NCI-H2081 (cell line): ENCODE measurements around the gene AMER3.
"Not testable (repeated sequence)": the region's sequence is repeated elsewhere in the genome, so short reads cannot be mapped to it uniquely, and the experiment has no call there.

Source experiments
- DNase-seq, 2 experiments: peaks; one replicate each; lab custom pipeline; 2025; lab: John Stamatoyannopoulos, UW

AMER3 gene, protein sequence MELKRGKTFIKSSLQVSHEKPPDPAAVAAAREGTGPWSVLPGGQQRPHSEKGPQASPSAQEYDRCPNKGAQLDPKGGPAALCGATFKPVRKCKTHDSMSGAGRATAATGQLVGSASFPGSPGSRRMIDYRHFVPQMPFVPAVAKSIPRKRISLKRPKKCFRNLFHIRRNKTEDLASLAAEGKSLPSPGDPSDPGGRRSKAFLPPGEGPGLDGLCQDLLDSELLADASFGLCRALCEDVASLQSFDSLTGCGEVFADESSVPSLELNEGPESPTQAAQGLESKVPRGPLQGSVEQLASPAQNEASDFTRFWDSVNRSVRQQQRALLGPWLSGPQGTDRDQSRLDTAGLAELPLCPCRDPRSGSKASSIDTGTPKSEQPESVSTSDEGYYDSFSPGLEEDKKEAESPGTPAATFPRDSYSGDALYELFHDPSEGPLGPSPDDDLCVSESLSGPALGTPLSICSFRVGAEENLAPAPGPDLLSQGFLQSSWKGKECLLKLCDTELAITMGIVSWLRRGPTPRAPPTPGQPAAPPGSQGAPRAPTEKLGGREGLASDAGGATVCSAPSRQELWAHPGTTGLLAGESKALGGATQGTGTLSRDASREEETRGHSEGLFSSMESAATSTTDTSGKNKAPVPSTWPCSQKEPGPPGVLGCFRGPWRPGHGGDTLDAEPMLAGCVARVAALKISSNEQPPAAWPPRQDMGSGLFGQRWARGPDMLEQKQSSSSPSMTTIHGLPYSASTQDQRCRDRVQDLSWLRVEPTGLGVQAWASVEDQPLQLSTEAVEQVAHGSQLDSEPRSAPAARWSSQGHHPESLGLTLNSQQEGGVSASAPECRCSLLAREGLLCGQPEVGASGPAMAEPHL

DNA sequence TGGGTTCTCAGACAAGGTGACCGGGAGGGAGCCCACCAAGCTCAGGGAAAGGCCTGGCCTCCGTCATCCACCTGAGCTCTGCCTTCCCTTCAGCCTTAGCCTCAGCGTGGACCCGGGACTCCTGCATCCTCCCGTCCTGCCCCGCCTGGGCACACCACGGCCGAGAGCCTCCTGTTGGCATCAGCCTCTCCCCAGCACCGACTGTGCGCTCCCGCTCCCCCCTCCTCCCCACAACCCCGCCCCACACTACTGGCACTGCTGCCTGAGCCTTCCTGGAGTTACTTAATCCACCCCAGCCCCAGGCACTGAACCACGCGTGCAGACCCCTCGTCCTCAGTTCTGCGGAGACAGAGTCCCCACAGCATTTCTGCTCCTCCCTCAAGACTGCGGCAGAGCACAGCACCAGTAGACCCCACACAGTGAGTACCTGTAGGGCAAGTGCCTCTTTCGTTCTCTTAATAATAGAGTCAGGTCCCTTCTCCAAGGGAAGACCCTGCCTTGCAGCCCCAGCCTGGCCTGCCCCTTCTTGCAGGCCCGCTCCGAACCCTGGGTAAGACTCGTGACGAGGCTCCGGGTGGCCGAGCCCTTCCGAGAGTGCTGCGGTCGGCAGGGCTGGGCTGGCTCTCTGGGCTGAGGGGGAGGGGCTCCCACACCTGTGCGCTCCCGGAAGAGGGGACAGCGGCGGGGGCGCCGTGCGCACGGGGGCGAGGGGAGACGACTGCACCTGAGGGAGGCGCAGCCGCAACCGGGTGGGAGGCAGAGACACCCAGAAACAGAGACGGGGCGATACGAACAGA, at the start of gene AMER3:
AMER3 (plus strand) TSS at position 285 of the 797 bp plus-strand sequence. CDS start 6,533 bp downstream, outside the sequence.
- peak in 1 of 2 experiments; percentile 35 for DNase-seq

DNA sequence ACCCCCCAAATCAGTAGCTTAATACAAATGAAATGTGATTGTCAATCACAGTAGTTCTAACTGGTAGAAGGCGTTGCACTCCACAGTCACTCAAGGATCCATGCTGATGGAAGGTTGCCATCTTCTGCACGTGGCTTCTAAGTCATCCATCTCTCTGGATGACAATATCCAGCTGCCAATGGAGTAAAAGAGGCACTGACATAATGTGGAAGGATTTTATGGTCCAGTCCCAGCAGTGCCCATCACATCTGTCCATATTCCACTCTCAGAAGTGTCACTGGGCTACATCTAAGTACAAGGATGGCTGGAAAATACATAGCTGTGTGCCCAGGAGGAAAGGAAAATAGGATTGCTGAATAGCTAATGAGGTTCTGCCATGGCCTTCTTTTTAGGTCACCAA, 40.5 kb upstream of the AMER3 start:
- DNase-seq = not testable (repeated sequence)

- no peak for DNase-seq
Observed at GRCh38 chr2:130720036-130720435, 35.3 kb upstream of the AMER3 start.

DNA sequence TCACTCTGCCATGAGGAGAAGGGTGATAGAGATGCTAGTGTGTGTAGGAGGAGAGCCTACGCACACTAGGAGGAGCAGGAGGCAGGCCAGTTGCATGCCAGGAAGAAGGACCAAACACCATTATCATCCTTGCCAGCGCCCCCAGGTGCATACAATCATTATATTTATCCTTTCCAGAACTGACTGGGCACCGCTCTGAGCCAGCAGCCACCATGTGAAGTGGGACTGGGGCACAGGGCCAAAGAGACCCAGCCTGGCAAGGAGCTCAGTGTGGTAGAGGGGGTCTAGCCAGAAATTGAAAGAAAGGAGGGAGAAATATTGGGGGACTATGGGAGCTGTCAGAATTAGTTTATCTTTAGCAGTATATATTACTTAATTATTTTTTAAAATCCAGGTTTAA, 34.8 kb upstream of the AMER3 start:
- DNase-seq = peak in 1 of 2 experiments; percentile 15

- DNase-seq = no peak
Observed at GRCh38 chr2:130724455-130724854, 30.9 kb upstream of the AMER3 start.

- DNase-seq = no peak
Observed at GRCh38 chr2:130726614-130727180, 28.6 kb upstream of the AMER3 start.

- DNase-seq = peak; percentile 58 to 70
Observed at GRCh38 chr2:130727286-130727924, 27.9 kb upstream of the AMER3 start.

DNA sequence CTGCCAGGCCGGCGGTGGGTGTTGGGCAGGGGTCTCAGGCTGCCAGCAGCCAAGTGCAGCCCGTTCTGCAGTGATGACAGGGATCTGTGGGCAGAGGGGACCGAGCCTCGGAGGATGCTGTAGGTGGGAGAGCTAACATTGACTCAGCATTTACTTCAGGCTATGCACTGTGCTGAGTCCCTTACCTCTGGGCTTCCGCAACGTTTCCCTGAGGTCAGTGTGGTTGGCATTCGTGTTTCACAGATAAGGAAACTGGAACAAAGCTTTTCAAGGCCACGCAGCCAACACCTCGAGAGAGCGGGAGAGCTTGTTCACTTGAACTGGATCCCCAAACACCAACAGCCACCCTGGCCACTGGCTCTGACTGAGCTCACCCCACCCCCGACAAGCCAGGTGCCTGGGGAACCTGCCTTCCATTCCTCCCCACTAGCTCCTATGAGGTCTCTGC, 27.3 kb upstream of the AMER3 start:
- no peak for DNase-seq

DNA sequence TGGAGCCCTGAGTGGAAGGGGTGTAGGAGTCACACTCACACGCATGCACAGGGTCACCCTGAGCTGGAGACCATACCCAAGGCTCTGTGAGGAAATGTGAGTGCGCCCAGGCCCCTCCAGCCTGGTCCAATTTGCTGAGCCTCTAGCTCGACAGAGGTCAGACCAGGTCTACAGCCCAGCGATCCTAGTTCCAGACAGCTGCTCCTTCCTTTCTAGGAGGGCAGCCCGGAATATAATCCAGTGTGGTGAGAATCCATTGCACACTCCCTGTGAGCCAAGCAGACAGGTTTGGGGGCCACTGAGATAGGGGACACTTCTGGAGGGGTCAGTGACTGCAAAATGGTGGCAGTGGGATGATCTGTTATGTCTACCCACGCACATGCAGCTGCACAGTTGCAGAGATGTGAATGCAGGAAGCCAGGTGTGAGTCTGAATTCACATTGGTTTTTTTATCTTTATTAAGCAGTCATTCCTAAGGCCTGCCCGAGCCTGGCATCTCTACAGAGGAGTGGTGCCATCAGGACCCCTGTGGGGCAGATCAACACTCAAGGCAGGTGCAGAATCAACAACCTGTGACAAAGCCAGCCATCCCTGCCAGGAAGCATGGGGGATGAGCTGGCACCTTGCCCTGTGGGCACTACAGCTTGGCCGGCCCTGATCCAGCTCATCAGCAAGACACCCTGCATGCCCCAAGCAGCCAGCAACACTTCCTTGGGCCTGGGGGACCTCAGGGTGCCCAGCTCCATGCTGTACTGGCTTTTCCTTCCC, 26.6 kb upstream of the AMER3 start, which contains the start of gene GPR148:
GPR148 (plus strand) TSS at position 522 of the 768 bp plus-strand sequence; CDS start at position 604, 82 bp downstream.
- DNase-seq = peak; percentile 94 to 97

GRCh38 chr2:130729322-130730299, 25.7 kb upstream of the AMER3 start:
- peak; percentile 51 to 74 for DNase-seq

DNA sequence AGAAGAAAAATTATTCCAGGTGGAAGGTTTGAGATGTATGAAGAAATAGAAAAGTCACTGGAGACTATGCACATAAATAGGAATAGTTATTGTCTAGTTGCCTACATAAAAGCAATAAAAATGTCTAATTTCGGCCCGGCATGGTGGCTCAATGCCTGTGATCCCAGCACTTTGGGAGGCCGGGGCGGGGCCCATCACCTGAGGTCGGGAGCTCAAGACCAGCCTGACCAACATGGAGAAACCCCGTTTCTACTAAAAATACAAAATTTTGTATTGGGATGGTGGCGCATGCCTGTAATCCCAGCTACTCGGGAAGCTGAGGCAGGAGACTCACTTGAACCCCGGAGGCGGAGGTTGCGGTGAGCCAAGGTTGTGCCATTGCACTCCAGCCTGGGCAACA, 23.1 kb upstream of the AMER3 start:
- not testable (repeated sequence) for DNase-seq

DNA sequence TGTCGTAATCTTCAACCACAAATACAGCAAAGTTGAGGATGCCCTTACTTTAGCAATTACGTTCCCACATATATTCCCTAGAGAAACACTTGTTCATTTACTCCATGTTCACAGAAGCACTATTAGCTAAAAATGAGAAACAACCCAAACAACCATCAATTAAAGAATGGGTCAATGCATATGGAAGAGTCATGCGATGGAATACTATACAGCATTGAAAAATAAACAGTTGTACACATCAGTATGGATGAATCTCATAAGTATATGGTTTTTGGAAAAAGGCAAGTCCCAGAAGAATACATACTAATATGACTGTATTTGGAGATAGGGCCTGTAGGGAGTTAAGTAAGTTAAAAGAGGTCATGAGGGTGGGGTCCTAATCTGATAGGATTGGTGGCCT, 20.1 kb upstream of the AMER3 start:
- DNase-seq = no peak

DNA sequence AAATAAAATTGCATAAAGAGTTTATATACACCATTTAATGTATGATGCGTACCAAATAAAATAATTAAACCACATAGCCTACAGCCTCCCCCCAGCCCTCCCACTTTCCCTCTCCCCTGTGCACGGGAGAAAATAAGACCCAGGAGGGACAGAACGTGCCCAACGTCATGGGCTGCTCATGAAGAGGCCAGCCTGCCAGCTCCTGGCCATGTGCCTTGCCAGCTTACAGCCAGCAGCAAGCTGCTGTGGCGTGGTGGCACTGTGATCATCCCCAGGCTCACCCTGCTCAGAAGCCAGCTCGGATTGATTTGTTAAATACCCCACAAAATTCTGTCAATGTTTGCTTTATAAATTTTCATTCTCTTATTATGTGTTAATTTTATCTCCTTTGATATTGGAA, 18.9 kb upstream of the AMER3 start:
- DNase-seq = no peak

- no peak for DNase-seq
Observed at GRCh38 chr2:130737592-130737991, 17.7 kb upstream of the AMER3 start.

DNA sequence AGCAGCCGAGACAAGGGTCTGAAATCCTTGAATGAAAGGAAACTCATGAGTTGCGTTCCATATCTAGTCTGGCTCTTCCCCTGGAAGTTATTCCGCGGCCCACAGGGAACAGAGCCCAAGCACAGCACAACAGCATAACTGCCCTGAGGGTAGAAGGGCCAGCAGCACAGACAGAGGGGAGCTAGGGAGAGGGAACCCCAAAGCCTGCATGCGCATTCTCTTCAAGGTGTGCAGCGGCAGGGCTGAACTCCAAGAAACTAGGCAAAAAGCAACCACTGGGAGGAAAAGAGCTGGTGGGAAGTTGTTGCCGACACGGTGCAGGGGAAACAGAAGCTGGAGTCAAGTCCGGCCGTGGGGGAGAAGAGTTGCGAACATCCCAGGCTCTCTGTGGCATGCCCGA, 14.7 kb upstream of the AMER3 start:
- no peak for DNase-seq

GRCh38 chr2:130743278-130743677, 12.1 kb upstream of the AMER3 start:
- DNase-seq = no peak

GRCh38 chr2:130744287-130745117, 10.8 kb upstream of the AMER3 start:
- no peak for DNase-seq

DNA sequence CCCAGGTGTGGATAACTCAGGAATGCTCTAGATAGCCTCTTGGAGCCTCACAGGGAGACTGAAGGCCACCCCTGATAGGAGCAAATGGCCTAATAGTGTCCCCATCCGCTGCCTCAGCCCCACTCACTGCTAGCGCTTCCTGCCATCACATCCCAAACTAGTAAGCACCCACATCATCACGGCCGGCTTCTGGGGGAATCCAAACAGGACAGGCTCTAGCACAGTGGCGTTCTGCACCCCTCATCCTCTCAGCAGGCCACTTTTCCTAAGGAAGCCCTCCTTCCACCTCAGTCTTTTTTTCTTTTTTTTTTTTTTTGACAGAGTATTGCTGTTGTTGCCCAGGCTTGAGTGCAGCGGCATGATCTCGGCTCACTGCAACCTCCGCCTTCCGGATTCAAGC, 6.3 kb upstream of the AMER3 start:
- DNase-seq = no peak
